ENCODE measurements around the gene CDC42BPA.
"Not testable (repeated sequence)": the region's sequence is repeated elsewhere in the genome, so short reads cannot be mapped to it uniquely, and the experiment has no call there.

CDC42BPA gene

GRCh38 chr1:227125929-227126545, 192.3 kb downstream of the CDC42BPA start:
- DNase-seq = no peak

- no peak for DNase-seq
Observed at GRCh38 chr1:227124473-227124872, 193.8 kb downstream of the CDC42BPA start.

- no peak for DNase-seq
Observed at GRCh38 chr1:227120826-227121225, 197.5 kb downstream of the CDC42BPA start.

GRCh38 chr1:227112538-227112937, 205.8 kb downstream of the CDC42BPA start:
- DNase-seq = no peak

- no peak for DNase-seq
Observed at GRCh38 chr1:227111782-227112181, 206.5 kb downstream of the CDC42BPA start.

- DNase-seq = not testable (repeated sequence)
Observed at GRCh38 chr1:227105291-227105690, 213.0 kb downstream of the CDC42BPA start.

GRCh38 chr1:227102056-227102455, 216.2 kb downstream of the CDC42BPA start:
- no peak for DNase-seq

- no peak for DNase-seq
Observed at GRCh38 chr1:227094249-227094966, 223.9 kb downstream of the CDC42BPA start.

GRCh38 chr1:227093309-227093708, 225.0 kb downstream of the CDC42BPA start:
- no peak for DNase-seq

- no peak for DNase-seq
Observed at GRCh38 chr1:227092069-227092468, 226.2 kb downstream of the CDC42BPA start.

GRCh38 chr1:227086636-227087035, 231.7 kb downstream of the CDC42BPA start:
- no peak for DNase-seq

- no peak for DNase-seq
Observed at GRCh38 chr1:227082999-227083746, 235.1 kb downstream of the CDC42BPA start.

- DNase-seq = no peak
Observed at GRCh38 chr1:227077783-227078182, 240.5 kb downstream of the CDC42BPA start.

- no peak for DNase-seq
Observed at GRCh38 chr1:227073786-227074185, 244.5 kb downstream of the CDC42BPA start.

GRCh38 chr1:227072991-227073390, 245.3 kb downstream of the CDC42BPA start:
- no peak for DNase-seq

- DNase-seq = no peak
Observed at GRCh38 chr1:227071895-227072587, 246.3 kb downstream of the CDC42BPA start.

GRCh38 chr1:227070638-227071285, 247.5 kb downstream of the CDC42BPA start:
- DNase-seq = no peak

GRCh38 chr1:227069490-227069889, 248.8 kb downstream of the CDC42BPA start:
- DNase-seq = no peak

- no peak for DNase-seq
Observed at GRCh38 chr1:227068883-227069282, 249.4 kb downstream of the CDC42BPA start.

- DNase-seq = no peak
Observed at GRCh38 chr1:227066999-227067398, 251.3 kb downstream of the CDC42BPA start.

GRCh38 chr1:227065311-227065710, 253.0 kb downstream of the CDC42BPA start:
- no peak for DNase-seq

- no peak for DNase-seq
Observed at GRCh38 chr1:227062306-227062705, 256.0 kb downstream of the CDC42BPA start.

- DNase-seq = no peak
Observed at GRCh38 chr1:227059076-227059475, 259.2 kb downstream of the CDC42BPA start.
